UCSD-AML1 (cell line): ENCODE measurements around the gene TRPT1.

Experiments
- DNase-seq: peaks from one replicate; lab custom pipeline; 2025; ENCODE audit not compliant: unreplicated experiment; lab: John Stamatoyannopoulos, UW

The TRPT1 gene

DNA sequence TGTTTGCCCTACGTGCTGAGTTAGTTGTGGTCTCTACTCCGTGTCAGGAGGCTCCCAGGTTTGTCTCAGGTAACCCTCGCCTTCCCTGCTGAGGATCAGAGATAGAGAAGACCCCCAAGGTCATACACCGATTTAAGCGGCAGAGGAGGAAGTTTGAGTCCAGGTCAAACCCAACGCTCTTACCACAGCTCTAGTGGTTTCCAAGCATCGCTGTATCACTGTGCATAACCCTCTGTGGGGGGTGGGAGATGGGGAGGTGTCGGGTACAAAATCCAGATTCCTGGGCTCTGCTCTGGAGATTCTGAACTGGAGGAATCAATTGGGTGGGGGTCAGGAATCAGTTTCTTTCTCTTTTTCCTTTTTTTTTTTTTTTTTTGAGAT lies 5.0 kb upstream of the TRPT1 start:
- DNase-seq = peak; percentile 56

DNA sequence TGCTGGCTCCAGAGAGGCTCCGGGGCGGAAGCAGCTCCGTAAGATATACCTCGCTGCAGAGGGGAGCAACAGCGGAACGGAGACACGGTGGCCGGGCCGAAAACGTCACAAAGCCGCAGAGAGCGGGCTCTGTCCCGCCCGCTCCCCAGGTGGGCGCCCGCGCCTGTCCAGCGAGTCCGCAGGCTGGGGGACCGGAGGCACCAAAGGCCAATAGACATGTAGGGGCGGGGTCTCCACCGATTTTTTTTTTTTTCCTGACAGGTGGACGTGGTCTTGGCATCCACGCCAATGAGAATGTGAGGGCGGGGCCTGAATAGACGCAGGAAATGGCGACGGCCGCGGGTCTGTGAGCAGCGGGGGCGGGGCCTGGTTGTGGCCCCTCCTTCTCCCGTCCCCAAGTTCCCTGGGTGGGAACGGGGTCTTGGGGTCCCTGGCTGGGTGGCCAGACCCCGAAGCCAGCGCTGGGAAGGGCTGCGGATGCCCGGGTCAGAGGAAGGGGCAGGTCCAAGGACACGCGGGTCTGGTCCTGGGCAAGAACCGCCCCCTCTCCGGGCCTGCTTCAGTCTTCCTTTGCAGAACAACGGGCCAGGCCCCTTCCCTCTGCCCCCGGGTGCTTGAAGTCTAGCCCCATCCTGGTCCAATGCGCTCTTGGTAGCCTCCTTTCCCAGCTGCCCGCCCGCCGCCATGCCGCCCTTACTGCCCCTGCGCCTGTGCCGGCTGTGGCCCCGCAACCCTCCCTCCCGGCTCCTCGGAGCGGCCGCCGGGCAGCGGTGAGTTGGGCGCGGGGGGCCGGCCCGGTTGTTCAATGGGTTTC lies 4.4 kb upstream of the TRPT1 start, which contains the start of gene DNAJC4:
Gene DNAJC4, plus strand, starts transcription at position 378 of the 814 bp plus-strand sequence. Its CDS starts 307 bp downstream, at position 685.
- peak; percentile 90 for DNase-seq

GRCh38 chr11:64229744-64230170 lies 3.8 kb upstream of the TRPT1 start:
- no peak for DNase-seq

DNA sequence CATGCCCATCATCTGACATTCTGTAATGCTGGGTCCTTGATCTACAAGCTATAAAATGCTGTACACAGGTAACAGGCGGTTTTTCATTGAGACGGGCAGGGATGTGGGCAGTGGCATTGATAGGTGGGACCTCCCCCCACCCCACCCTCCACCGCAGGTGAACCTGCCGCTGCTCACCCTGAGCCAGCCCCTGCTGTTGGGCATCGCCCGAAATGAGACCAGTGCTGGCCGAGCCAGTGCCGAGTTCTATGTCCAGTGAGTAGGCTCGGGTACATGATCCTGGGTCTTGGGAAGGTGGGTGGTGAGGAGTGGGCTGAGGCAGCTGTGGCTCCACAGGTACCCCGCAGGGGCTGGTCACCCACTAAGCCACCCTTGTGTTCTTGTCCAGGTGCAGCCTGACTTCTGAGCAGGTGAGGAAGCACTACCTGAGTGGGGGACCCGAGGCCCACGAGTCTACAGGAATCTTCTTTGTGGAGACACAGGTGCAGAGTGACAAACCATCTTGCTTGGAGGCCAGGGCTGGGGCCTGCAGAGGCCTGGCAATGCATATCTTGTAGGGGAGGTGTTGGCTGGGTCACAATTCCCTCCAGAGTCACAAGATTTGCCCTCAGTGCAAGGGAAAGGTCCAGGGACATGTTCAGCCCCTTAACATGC lies 3.2 kb upstream of the TRPT1 start:
- no peak for DNase-seq

DNA sequence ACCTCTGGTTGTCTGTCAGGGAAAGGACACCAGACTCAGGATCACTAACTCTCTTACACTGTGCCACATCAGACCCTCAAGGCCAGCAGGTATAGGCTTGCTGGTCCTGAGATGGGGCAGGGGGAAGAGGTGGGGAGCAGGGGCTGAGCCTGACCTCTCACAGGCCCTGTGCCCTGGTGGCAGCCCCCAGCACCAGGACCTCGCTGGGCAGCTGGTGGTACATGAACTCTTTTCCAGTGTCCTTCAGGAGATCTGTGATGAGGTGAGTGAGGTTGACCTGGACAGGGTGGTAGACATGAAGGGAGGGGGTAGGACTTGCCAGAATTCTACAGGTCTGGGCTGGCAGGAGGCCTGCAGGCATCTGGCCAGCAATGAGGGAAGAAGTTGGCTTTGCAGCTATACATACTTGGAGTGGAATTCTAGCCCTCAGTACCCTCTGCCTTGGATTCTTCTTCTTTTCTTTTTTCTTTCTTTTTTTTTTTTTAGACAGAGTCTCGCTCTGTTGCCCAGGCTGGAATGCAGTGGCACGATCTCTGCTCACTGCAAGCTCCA lies 1.5 kb upstream of the TRPT1 start:
- DNase-seq = no peak

- peak; percentile 78 for DNase-seq
Measured at GRCh38 chr11:64226507-64227051, 593 bp upstream of the TRPT1 start.

DNA sequence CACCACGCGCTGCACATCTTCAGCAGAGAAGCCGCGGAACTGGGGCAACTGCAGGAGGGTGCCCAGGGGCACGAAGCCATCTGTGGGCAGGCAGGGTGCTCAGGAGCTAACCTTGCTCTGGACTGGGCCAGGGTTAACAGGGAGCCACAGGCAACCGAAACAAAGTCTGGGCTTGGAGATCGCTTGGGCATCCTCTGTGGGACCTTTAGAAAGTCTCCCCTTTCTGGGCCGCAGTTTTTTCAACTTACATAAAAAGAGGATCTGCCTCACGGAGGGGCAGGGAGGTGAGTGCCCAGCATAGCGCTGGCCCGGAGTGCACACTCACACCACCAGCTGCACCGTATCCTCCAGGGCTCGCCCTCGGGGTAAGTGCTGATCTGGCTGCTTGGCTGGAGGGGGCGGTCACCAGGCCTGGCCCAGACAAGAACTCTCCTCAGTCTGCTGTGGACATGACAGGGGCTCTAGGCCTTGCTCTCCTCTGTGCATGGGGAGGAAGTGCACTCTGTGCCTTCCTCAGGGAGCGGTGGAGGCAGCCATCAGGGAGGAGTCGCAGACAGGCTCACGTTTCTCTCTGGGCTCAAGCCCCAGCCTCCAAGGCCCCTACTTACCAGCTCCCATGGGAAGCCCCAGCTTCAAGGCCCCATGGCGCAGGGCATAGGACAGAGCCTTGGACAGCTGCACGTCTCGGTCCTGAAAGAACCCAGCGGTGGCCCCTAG lies 937 bp downstream of the TRPT1 start:
- peak; percentile 62 for DNase-seq

GRCh38 chr11:64224151-64224890 lies 1.7 kb downstream of the TRPT1 start:
- DNase-seq = peak; percentile 54

DNA sequence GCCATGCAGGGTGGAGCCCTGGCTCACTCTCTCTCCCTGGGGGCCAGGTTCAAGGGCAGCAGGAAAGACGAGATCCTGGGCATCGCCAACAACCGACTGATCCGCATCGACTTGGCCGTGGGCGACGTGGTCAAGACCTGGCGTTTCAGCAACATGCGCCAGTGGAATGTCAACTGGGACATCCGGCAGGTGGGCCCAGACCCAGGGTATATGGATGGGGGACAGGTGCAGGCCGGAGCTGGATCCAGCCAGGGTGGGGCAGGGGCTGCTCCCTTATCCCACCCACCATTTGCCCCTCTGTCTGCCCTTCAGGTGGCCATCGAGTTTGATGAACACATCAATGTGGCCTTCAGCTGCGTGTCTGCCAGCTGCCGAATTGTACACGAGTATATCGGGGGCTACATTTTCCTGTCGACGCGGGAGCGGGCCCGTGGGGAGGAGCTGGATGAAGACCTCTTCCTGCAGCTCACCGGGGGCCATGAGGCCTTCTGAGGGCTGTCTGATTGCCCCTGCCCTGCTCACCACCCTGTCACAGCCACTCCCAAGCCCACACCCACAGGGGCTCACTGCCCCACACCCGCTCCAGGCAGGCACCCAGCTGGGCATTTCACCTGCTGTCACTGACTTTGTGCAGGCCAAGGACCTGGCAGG lies 2.9 kb downstream of the TRPT1 start:
- DNase-seq = no peak

- no peak for DNase-seq
Measured at GRCh38 chr11:64222651-64223000, 3.4 kb downstream of the TRPT1 start.

DNA sequence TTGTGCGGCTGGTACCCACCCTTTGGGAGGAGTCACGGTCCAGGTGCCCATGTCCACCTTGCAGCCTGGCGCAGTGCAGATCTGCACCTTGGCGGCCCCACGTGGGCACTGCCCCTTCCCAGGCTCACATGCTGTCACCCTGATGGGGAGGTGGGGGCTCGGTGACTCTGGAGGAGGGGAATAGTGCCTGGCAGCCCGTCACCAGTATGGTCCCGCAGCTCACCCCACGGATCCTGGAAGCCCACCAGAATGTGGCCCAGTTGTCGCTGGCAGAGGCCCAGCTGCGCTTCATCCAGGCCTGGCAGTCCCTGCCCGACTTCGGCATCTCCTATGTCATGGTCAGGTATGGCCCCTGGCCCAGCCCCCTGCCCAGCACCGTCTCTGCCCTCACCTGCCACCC lies 5.2 kb downstream of the TRPT1 start:
- DNase-seq = no peak

- no peak for DNase-seq
Measured at GRCh38 chr11:64220271-64220670, 5.7 kb downstream of the TRPT1 start.

DNA sequence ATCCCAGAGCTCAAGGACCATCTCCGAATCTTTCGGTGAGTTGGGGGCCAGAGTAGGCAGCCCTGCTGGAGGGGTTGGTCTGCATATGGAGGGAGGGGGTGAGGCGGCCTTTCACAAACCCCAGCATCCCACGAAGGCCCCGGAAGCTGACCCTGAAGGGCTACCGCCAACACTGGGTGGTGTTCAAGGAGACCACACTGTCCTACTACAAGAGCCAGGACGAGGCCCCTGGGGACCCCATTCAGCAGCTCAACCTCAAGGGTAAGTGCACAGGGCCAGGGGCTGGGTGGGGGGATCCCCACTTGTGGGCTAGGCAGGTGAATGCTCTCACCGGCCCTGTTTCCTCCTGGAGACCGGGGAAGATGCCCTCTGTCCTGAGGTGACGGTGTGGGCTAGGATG lies 6.2 kb downstream of the TRPT1 start:
- no peak for DNase-seq

GRCh38 chr11:64219354-64219684 lies 6.7 kb downstream of the TRPT1 start:
- no peak for DNase-seq

- no peak for DNase-seq
Measured at GRCh38 chr11:64218628-64219353, 7.2 kb downstream of the TRPT1 start.

DNA sequence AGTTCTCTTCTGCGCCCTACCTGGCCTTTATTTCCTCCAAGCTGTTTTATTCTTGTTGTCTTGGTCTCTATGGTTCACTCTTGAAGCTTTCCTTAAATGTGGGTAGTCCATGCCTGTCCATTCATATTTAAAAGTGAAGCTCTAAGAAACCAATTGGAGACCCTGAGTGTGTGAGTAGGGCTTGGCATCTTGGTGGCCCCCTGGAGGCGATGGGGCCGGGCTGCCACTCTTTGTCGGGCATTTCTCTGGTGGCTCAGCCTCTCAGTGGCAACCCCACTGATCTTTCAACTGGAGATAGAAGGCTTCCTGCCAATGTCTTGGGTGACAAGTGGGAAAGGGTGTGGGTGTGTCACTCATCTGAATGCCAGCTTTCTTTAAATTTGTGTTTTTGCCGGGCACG lies 9.1 kb downstream of the TRPT1 start:
- no peak for DNase-seq

DNA sequence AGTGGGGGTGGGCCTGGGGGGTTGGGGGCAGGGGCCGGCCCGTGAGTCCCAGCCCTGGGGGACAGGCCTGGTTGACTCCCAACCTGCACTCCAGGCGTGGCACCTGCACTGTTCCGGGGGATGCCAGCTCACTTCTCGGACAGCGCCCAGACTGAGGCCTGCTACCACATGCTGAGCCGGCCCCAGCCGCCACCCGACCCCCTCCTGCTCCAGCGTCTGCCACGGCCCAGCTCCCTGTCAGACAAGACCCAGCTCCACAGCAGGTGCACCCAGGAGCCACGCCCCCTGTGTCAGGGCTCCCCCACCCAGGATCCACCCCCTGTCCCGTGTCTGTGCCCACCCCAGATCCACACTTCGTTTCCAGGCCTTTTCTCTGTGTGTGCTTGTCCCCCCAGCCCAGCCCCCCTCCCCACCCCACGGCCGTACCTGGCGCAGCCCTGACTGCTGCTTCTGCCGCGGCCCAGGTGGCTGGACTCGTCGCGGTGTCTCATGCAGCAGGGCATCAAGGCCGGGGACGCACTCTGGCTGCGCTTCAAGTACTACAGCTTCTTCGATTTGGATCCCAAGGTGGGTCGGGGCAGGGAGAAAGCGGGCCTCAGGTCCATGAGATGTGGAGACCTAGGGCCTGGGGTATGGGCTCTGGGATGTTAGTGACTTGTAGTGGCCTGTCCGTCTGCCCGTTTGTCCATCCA lies 14.7 kb downstream of the TRPT1 start:
- DNase-seq = no peak

- DNase-seq = no peak
Measured at GRCh38 chr11:64210301-64211020, 15.5 kb downstream of the TRPT1 start.

- DNase-seq = no peak
Measured at GRCh38 chr11:64209563-64209843, 16.5 kb downstream of the TRPT1 start.
